Psoas muscle (tissue), 8 donors: Measurements from ENCODE around the gene LIMS1. TPM values are rescaled to one million over a fixed set of nuclear protein-coding genes. Genes with fewer than 3 reads are reported as not detected.
"Not testable (repeated sequence)": the region's sequence is repeated elsewhere in the genome, so short reads cannot be mapped to it uniquely, and the experiment has no call there.

Experiments used
- ATAC-seq, 4 donors: fragments of 200-7000 bp; cut with Tn5 transposase; one replicate each; pipeline ENCODE4 v1.9.1; 2020; ENCODE audit warnings: moderate library complexity in 3 of 4, mild to moderate bottlenecking in 2 of 4
- DNase-seq, 2 donors: peaks; one replicate each; pipeline ENCODE4 v3.0.0-alpha.2; 2020
- H3K27ac ChIP-seq: fragments of 200-600 bp; one replicate; pipeline ENCODE4 v1.8.0; 2022
- H3K27me3 ChIP-seq, 3 donors: fragments of 200-600 bp in 1 of 3; one replicate each; pipeline versions ENCODE4 v1.6.1 to v1.8.0; 2013 to 2022; ENCODE audit warnings: low read length in 2 of 3, mild to moderate bottlenecking in 2 of 3, moderate library complexity in 1 of 3; ENCODE audit not compliant: insufficient read depth in 3 of 3
- H3K36me3 ChIP-seq, 2 donors: fragments of 200-600 bp in 1 of 2; one replicate each; pipeline versions ENCODE4 v1.6.1 to v1.8.0; 2013 to 2022; ENCODE audit warnings: low read depth in 1 of 2, mild to moderate bottlenecking in 1 of 2, moderate library complexity in 1 of 2; ENCODE audit not compliant: insufficient read depth in 1 of 2
- H3K4me1 ChIP-seq: fragments of 200-600 bp; one replicate; pipeline ENCODE4 v1.8.0; 2022
- H3K4me3 ChIP-seq: fragments of 200-600 bp; one replicate; pipeline ENCODE4 v1.8.0; 2022; ENCODE audit warnings: mild to moderate bottlenecking
- H3K9me3 ChIP-seq: fragments of 200-600 bp; one replicate; pipeline ENCODE4 v1.8.0; 2022
- WGBS, 3 donors: extraction: QIAGEN DNeasy Blood & Tissue Kit; methylation state at CpG; one replicate each; pipeline versions ENCODE4 v1.1.6 to v1.1.7; 2013; 5-methylcytosine and 5-hydroxymethylcytosine counted together
- intact Hi-C, 2 donors: fragments of 100-400 bp; cut with DNase I; formaldehyde crosslinking; loops; one replicate each; pipeline versions ENCODE4 v1.11.0 to v1.14.2; 2022
- polyA plus RNA-seq, 3 donors: library from polyadenylated mRNA; stranded (reverse); fragments of 200-250 nt; gene quantifications; one replicate each; pipeline ENCODE4 v1.2.3, GENCODE V29; 2013
- total RNA-seq, 4 donors: library from RNA; stranded (reverse); fragmentation: NEBNext Ultra II Directional in 2 of 4; extraction: Animal tissue kit (Norgen Biotek cat#: 25700) in 2 of 4; gene quantifications; one replicate each; pipeline versions ENCODE4 v1.2.1 to v1.2.4, GENCODE V29; 2021 to 2023
- donor health status: healthy with polysubstance abuse.
- donor health status: DM: no; HTN: no; CAD: no; lungs with moderate emphysema.
- donor health status: Bipolar disorder and iron deficiency.
- donor health status: healthy.
- donor health status: DM: yes; HTN: yes; CAD: no.
- donor health status: DM: no; HTN: no; CAD: no.
- donor health status: DM: no; HTN: no; CAD: no.
- donor health status: DM: yes; HTN: yes; CAD: no.

Gene LIMS1
- total and polyA plus RNA-seq, 7 donors, result 50.5 to 287 (median 180) TPM

- intact Hi-C loops, DNase-seq, H3K27me3 ChIP-seq, H3K4me1 ChIP-seq, H3K9me3 ChIP-seq, H3K27ac ChIP-seq, H3K4me3 ChIP-seq: not testable (repeated sequence)
- H3K36me3 ChIP-seq, result peaks cover 0 to 55% of the 10 kb centered on the region in 2 donors
- ATAC-seq, result peak in 1 of 4 donors; percentile 25
- 14 to 63% (median 56%) methylated on average over 1 of the region's 6 CpGs for WGBS, 3 donors
These were observed 138.0 kb downstream of the LIMS1 start for GRCh38 chr2:108672200-108672805.

GRCh38 chr2:108676522-108676921 lies 142.3 kb downstream of the LIMS1 start:
- H3K27me3 ChIP-seq, ATAC-seq, H3K27ac ChIP-seq, intact Hi-C loops, H3K4me1 ChIP-seq, H3K4me3 ChIP-seq, DNase-seq, H3K9me3 ChIP-seq: not testable (repeated sequence)
- WGBS, 3 donors, result 91% methylated on average over 1 of the region's 1 CpG; no CpG with 5 or more reads in 2 of the 3 donors
- H3K36me3 ChIP-seq, result peaks cover under 1 to 81% of the 10 kb centered on the region in 2 donors

- peaks cover 3 to 85% of the 10 kb centered on the region in 2 donors for H3K36me3 ChIP-seq
- DNase-seq, H3K27ac ChIP-seq, intact Hi-C loops, H3K9me3 ChIP-seq, H3K27me3 ChIP-seq, H3K4me1 ChIP-seq, H3K4me3 ChIP-seq: not testable (repeated sequence)
- peak in 2 of 4 donors; percentile 11 to 17 for ATAC-seq
- WGBS, 3 donors, result 78 to 87% (median 80%) methylated on average over 4 of the region's 4 CpGs
These were observed 143.0 kb downstream of the LIMS1 start for GRCh38 chr2:108677239-108677744.

- H3K27me3 ChIP-seq, intact Hi-C loops, H3K4me1 ChIP-seq, DNase-seq, H3K4me3 ChIP-seq, H3K9me3 ChIP-seq: not testable (repeated sequence)
- WGBS, 3 donors, result 4 to 9% (median 9%) methylated on average over 4 of the region's 4 CpGs
- ATAC-seq, result peak; percentile 81 to 89 (median 87)
- peaks cover 3 to 91% of the 10 kb centered on the region in 2 donors for H3K36me3 ChIP-seq
- H3K27ac ChIP-seq, result peak overlapping the region; percentile 58
These were observed 144.0 kb downstream of the LIMS1 start for GRCh38 chr2:108678198-108678651.

GRCh38 chr2:108680805-108681204 lies 146.5 kb downstream of the LIMS1 start:
- H3K4me1 ChIP-seq, DNase-seq, H3K27me3 ChIP-seq, H3K27ac ChIP-seq, ATAC-seq, H3K9me3 ChIP-seq, H3K4me3 ChIP-seq: not testable (repeated sequence)
- WGBS, 3 donors, result no CpG with 5 or more reads among the region's 2 CpGs
- intact Hi-C loops, result loop anchor here in 1 of 2 donors (5.0 kb wide), 1 partner anchor 96 kb away; no protein-coding TSS in a partner anchor
- H3K36me3 ChIP-seq, result peaks cover 3 to 92% of the 10 kb centered on the region in 2 donors

GRCh38 chr2:108688818-108689756 lies 154.8 kb downstream of the LIMS1 start:
- H3K27ac ChIP-seq, intact Hi-C loops: not testable (repeated sequence)
- 35 to 63% (median 39%) methylated on average over 3 to 7 of the region's 15 CpGs for WGBS, 3 donors

GRCh38 chr2:108690001-108690400 lies 155.7 kb downstream of the LIMS1 start:
- H3K36me3 ChIP-seq, result peaks cover 0 to 15% of the 10 kb centered on the region in 2 donors
- H3K27ac ChIP-seq, H3K9me3 ChIP-seq, H3K4me3 ChIP-seq, DNase-seq, intact Hi-C loops, H3K4me1 ChIP-seq, H3K27me3 ChIP-seq: not testable (repeated sequence)
- WGBS, 3 donors, result no CpG with 5 or more reads among the region's 1 CpG
- peak; percentile 75 to 87 (median 78) for ATAC-seq

More at GRCh38 chr2:108688818-108689756, 154.8 kb downstream of the LIMS1 start:
- peak; percentile 28 to 61 (median 58) for ATAC-seq
- not testable (repeated sequence) for H3K9me3 ChIP-seq, H3K4me3 ChIP-seq, H3K27me3 ChIP-seq, DNase-seq, H3K4me1 ChIP-seq
- peaks cover 0 to 24% of the 10 kb centered on the region in 2 donors for H3K36me3 ChIP-seq
